ENCODE data around the gene SLC38A2. TPM values are rescaled to one million over a fixed set of nuclear protein-coding genes. Genes with fewer than 3 reads are reported as not detected.

The SLC38A2 gene
- total RNA-seq, 1 experiment from 2014 or later: 341 TPM

- Histone ChIP-seq H3K4me1 (ENCODE audit: control insufficient read depth, insufficient read depth, low read length) (peaks cover 19% of the 10 kb centered on the region), H3K27ac (ENCODE audit: low read length) (peak overlapping the region; percentile 76; the same call in 1 of the 2 replicates), H3K36me3 (ENCODE audit: control insufficient read depth, insufficient read depth, low read length) (no peaks in the 10 kb centered on the region), H3K9me3 (ENCODE audit: control insufficient read depth, insufficient read depth, low read depth, low read length) (no peaks in the 10 kb centered on the region), H3K4me3 (ENCODE audit: low read depth in 2 of 2, low read length in 2 of 2) (no peak overlapping the region), H3K27me3 (ENCODE audit: control insufficient read depth, insufficient read depth, low read length) (no peaks in the 10 kb centered on the region)
- TF ChIP-seq SIN3A (IDR thresholded peaks at IDR 0.05; ENCODE audit: borderline replicate concordance, insufficient read depth, low read depth, low read length) (no peak), TCF7L2 (IDR thresholded peaks at IDR 0.05; ENCODE audit: low read depth, low read length) (no peak), POLR2AphosphoS5 (IDR thresholded peaks at IDR 0.05; ENCODE audit: low read depth, low read length) (no peak), REST (IDR thresholded peaks at IDR 0.05; ENCODE audit: insufficient read depth in 1 of 2, low read depth in 2 of 2, low read length in 1 of 2) (no peak), CTCF (IDR thresholded peaks at IDR 0.05) (no peak)
- in situ Hi-C loops (cut with HindIII; ENCODE audit: low pct_unique_long_range_greater_than_20kb, low sequenced_read_pairs) (no loop called here), intact Hi-C loops (cut with micrococcal nuclease; ENCODE audit: unreplicated experiment) (no loop called here)
- no peak for ATAC-seq
- no TSS peak for BruUV-seq (replicated peaks)
- CTCF ChIA-PET: no interaction called here
- DNase-seq (ENCODE audit: low read depth, low spot score): no peak
- POLR2A ChIA-PET: no interaction called here
Observed at GRCh38 chr12:46403719-46404070, 31.1 kb upstream of the SLC38A2 start.

GRCh38 chr12:46402941-46403718 is 30.6 kb upstream of the SLC38A2 start:
- TF ChIP-seq TCF7L2 (IDR thresholded peaks at IDR 0.05; ENCODE audit: low read depth, low read length): no peak
- no peak for TF ChIP-seq CTCF (IDR thresholded peaks at IDR 0.05)
- no peak for TF ChIP-seq SIN3A (IDR thresholded peaks at IDR 0.05; ENCODE audit: borderline replicate concordance, insufficient read depth, low read depth, low read length)
- no peak for TF ChIP-seq REST (IDR thresholded peaks at IDR 0.05; ENCODE audit: insufficient read depth in 1 of 2, low read depth in 2 of 2, low read length in 1 of 2)
- TF ChIP-seq POLR2AphosphoS5 (IDR thresholded peaks at IDR 0.05; ENCODE audit: low read depth, low read length): no peak
- H3K9me3 ChIP-seq (ENCODE audit: control insufficient read depth, insufficient read depth, low read depth, low read length): no peaks in the 10 kb centered on the region
- peaks cover 15% of the 10 kb centered on the region for H3K4me1 ChIP-seq (ENCODE audit: control insufficient read depth, insufficient read depth, low read length)
- DNase-seq (ENCODE audit: low read depth, low spot score): no peak
- POLR2A ChIA-PET: no interaction called here
- H3K27ac ChIP-seq (ENCODE audit: low read length): peak overlapping the region; percentile 76
- H3K36me3 ChIP-seq (ENCODE audit: control insufficient read depth, insufficient read depth, low read length): no peaks in the 10 kb centered on the region
- BruUV-seq (replicated peaks): no TSS peak
- no peaks in the 10 kb centered on the region for H3K27me3 ChIP-seq (ENCODE audit: control insufficient read depth, insufficient read depth, low read length)
- intact Hi-C loops (cut with micrococcal nuclease; ENCODE audit: unreplicated experiment): no loop called here
- in situ Hi-C loops (cut with HindIII; ENCODE audit: low pct_unique_long_range_greater_than_20kb, low sequenced_read_pairs): no loop called here
- CTCF ChIA-PET: no interaction called here
- peak; percentile 83 for ATAC-seq
- no peak overlapping the region for H3K4me3 ChIP-seq (ENCODE audit: low read depth in 2 of 2, low read length in 2 of 2)
